SHP77 treated with DMSO at 0.1 percent for 48 hours (cell line): Measurements from ENCODE around the gene ARRDC4.

Experiments used
- DNase-seq: peaks from one replicate; lab custom pipeline; 2025; lab: John Stamatoyannopoulos, UW

The ARRDC4 gene

GRCh38 chr15:97960364-97961066 lies at the start of gene ARRDC4:
TSS of gene ARRDC4 (plus strand) at chr15:97960703. CDS start at chr15:97960862, 159 bp downstream.
- no peak for DNase-seq

DNA sequence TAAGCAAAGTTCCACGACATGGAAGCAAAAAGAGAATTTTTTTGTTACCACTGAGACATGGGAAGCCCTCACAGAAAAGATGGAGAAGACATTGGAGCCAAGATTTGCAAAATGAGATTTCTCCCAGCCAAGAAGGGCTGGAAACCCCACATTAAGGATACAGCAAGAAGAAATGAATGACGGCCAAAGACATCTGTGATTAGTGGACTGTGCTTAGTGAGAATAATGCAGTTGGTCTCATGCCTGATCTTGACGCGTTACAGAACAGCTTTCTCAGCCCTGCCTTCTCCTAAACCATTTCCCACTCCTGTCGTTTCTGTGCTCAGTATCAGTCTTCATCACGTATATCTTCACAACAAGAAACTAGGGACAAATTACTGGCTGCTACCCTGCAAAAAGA lies 45.8 kb upstream of the ARRDC4 start:
- no peak for DNase-seq

- DNase-seq = no peak
These were observed 45.2 kb upstream of the ARRDC4 start for GRCh38 chr15:97915261-97915660.

DNA sequence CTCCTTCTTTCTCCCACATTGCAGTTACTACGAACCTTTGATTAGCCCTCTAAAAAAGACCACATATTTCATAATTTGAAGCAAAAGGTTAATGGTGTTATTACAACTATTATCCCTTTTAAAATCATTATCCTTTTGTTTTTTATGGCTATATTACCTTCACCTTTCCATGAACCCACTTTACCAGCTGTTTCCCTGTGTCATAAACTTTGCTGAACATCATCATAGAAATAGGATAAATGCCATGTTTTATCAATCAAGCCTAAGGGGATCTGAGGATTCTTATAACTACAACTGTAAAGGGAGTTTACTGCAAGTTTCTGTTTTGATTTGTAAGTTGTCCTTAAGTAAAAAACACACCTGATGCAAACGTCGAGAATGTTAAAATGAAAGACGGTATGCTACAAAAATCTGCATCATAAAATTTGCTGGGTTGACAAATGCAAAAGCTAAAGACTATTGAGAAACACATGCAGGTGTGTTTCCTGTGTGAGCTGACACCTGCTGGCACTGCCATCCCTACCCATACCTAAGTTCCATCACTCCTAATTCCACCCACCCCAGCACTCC lies 39.1 kb upstream of the ARRDC4 start:
- DNase-seq = no peak

DNA sequence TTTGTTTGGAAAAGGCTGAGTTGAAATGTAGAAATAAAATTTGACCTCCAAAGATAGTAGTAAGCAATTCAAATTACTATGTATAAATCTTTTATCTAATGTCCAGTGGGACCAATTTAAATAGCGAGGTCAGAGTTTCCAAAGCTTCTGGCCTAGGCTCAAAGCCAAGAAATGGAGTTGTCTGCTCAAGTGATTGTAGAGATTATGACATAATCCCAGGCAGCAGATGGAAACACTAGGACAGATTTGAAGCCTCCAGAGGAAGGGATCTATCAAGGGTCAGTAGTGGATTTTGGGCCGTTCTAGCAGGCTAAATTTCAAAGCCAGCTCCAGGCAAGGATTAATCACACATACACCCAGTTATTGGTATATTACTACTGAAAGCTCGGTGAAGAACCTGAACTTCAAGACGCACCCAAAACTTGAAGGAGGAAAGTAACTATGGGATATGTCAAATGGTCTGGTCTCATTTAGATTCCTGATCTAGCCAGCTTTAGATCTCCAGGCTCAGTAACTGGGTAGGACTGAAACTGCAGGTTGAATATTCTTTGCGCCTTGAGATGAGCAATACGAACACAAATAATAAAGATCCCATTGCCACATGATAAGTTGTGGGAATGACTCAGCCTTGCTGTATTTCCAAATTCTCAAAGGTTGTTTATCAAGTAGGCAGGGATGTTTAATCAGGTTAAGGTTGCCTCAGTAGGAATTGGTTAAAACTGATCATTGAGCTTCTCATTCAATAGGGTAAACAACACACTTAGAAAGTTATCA lies 30.9 kb upstream of the ARRDC4 start:
- DNase-seq = no peak

DNA sequence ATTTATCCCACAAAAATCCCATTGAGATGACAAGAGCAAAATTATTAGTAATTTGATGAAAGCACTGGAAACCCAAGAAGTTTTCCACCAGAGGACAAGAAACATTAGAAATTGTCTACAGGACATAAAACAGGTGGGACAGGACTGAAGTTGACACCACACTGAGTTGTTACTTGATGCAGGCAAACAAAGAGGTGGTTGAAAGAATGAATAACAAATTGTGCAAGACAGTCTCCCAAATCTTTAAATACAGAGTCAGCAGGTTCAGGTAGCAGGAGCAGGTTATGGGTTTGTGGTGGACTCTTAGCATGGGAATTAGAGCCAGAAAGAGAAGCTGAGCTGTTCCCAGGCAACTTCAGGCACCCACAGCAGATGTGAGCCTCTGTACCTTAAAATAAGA lies 30.3 kb upstream of the ARRDC4 start:
- DNase-seq = no peak

DNA sequence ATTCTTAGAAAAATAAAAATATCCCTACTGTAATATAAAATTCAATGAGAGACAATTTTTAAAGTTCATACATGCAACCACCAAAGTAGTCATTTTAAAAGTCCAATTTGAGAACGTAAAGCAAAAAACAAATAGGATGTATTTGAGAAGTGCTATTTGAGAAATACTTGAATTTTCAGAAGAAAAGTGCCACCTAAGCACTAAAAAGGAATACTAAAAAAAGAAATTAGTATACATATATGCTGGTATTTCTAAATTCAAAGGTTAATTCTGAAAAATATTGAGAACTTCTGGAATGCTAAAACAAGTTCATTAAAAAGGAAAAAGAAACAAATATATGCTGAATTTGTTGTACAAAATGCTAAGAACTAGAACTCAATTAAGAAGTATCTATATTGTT lies 29.2 kb upstream of the ARRDC4 start:
- no peak for DNase-seq

GRCh38 chr15:97933589-97933988 lies 26.9 kb upstream of the ARRDC4 start:
- no peak for DNase-seq

DNA sequence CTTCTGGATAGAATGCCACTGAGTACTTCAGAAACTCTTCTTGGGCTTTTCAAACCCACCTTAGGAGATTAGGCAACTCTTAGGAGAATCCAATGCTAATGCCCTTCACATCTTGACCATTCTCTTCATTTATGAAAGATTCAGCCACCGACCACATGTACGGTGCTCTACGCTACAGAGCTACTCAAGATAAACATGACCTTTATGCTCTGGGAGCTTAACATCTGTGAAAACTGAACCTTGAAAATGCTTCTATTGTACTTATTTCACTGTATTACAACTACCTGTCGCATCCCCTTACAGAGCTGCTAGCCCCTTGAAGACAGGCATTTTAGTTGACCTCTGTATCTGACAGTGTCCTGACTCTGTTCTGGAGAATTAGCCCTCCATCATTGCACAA lies 19.5 kb upstream of the ARRDC4 start:
- no peak for DNase-seq

GRCh38 chr15:97941572-97941971 lies 18.9 kb upstream of the ARRDC4 start:
- no peak for DNase-seq

- no peak for DNase-seq
These were observed 15.8 kb upstream of the ARRDC4 start for GRCh38 chr15:97944724-97945123.

DNA sequence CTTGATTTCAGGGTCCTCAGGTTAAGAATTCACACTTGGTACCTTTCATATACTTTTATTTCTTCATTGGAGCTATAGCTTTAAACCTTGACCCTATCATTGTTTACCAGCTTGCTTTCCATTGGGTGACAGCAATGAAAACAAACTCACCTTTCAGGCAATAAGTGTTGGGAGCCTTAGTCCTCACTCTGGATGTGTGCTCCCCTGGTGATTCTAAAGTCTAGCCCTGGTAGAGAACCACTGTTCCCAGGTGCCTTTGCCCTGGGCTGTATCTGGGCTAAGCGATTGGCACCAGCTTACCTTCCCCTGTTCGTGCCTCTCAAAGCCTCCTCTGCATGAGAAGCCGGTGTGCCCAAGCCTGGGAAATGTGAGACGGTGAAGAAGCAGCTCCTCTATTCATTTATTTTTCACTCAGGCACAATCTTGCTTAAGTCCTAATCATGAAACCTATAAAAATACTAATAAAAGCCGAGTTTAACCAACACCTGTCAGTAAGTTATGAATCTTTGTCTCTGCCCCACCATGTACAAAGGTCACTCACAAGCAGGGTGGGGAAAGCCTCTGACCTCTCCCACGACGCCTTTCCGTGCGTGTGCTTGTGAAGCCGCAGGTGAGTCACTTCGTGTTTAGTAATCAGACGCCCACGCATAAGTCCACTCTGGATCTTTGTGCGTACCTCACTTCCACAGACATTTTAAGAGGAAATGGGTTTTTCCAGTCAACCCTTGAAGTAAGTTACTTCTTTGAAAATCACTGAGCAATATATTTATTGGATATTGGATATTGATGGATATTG lies 12.8 kb upstream of the ARRDC4 start:
- no peak for DNase-seq

GRCh38 chr15:97953254-97953653 lies 7.2 kb upstream of the ARRDC4 start:
- no peak for DNase-seq

GRCh38 chr15:97953748-97954147 lies 6.8 kb upstream of the ARRDC4 start:
- no peak for DNase-seq

GRCh38 chr15:97955035-97955434 lies 5.5 kb upstream of the ARRDC4 start:
- DNase-seq = no peak

- DNase-seq = no peak
These were observed 5.0 kb upstream of the ARRDC4 start for GRCh38 chr15:97955529-97955928.

DNA sequence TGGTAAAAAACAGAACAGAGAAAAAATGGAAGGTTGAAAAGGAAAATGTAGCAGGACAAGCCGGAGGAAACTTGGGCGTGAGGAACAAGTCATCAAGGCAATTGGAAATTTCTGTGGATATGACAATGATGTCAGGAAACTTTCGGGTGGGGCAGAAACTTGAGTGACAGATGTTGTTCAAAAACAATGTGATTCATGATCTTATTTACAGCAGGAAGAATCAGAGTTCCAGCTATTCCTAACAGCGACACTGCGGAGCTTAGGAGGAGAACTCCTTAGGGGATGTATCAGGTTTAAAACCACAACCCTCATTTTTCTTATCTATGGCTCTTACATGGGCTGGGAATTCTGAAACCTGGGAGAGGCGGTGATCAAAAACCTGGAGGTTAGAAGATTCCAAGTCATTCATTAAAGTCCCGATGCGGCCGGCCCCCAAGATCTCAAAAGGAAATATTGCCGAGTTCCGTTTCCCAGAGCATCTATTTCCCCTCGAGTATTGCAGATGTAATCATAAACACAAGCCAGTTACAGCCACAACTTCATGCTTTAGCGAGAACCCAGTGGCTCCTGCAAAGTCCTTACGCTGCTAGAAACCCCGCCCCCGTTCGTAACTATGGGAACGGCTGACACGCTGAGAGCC lies 659 bp upstream of the ARRDC4 start:
- no peak for DNase-seq

- no peak for DNase-seq
These were observed 808 bp downstream of the ARRDC4 start for GRCh38 chr15:97961067-97961954.

- DNase-seq = no peak
These were observed 1.8 kb downstream of the ARRDC4 start for GRCh38 chr15:97962263-97962662.

DNA sequence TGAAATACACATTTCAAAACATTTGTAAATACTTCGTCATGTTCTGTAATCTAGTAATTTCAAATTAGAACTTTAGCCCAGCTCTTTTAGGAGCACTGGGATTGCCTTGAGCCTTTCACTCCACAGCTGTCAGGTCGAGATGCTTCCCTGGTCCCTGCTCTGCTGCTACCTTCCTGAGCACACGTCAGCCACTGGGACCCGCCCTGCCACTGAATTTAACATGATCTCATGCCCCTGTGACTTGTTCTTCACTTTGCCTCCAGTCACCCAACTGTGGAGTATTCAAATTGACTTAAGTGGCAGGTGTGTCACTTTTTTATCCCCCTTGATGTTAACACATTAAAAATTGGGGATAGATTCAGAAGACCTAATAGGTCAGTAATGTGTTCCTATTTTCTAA lies 3.3 kb downstream of the ARRDC4 start:
- DNase-seq = no peak

DNA sequence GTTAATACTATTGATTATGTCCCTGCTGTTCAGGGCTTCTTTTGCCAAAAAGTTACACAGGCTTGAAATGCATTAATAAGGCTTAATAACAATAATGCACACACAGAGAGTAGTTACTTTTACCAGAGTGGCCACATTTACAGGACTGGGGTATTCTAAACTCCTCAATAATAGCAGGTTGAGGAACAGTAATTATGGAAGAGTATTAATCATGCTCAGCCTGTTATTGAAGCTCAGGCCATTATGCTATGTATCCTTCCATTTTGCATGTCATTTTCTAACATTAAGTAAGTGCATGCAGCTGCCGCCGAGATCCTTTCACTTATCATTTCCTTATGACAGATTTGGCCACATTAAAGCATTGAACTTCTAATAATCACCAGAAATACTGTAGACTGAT lies 5.7 kb downstream of the ARRDC4 start:
- DNase-seq = no peak
